ENCODE measurements around the gene RNF25.

The RNF25 gene

GRCh38 chr2:218645126-218645525 lies 26.7 kb downstream of the RNF25 start:
- Histone ChIP-seq H3K27me3 (ENCODE audit: insufficient read depth, low read length, poor library complexity) (no peaks in the 10 kb centered on the region), H2BK120ac (ENCODE audit: low read depth, low read length) (no peak overlapping the region), H3K56ac (ENCODE audit: low read length) (no peak overlapping the region), H3K4me3 (ENCODE audit: low read length) (no peak overlapping the region), H4K8ac (ENCODE audit: low read depth, low read length) (no peak overlapping the region), H3K27ac (ENCODE audit: low read depth, low read length) (no peak overlapping the region), H3K36me3 (ENCODE audit: control insufficient read depth, insufficient read depth, low read length) (peaks cover 32% of the 10 kb centered on the region), H3K79me1 (ENCODE audit: low read length) (no peaks in the 10 kb centered on the region), H3K18ac (ENCODE audit: low read length) (no peak overlapping the region), H3K23ac (ENCODE audit: low read length) (no peak overlapping the region), H2AK5ac (ENCODE audit: low read length) (no peak overlapping the region), H2BK15ac (replicated peaks; ENCODE audit: low read depth) (no peak overlapping the region), H4K5ac (ENCODE audit: low read length) (no peak overlapping the region), H3K4me2 (ENCODE audit: low read length) (no peak overlapping the region), H3K4me1 (ENCODE audit: control insufficient read depth, low read depth, low read length) (no peaks in the 10 kb centered on the region), H3K79me2 (ENCODE audit: control insufficient read depth, insufficient read depth, low read length) (no peaks in the 10 kb centered on the region), H3K4ac (ENCODE audit: low read depth, low read length) (no peak overlapping the region), H2BK5ac (ENCODE audit: low read length) (no peak overlapping the region), H3K9ac (ENCODE audit: low read length) (no peak overlapping the region)
- no CpG with 5 or more reads among the region's 1 CpG for WGBS (ENCODE audit: extremely low coverage, insufficient coverage, low lambda C conversion rate)
- DNase-seq, result no peak

- H3K27ac ChIP-seq (ENCODE audit: low read depth, low read length), result no peak overlapping the region
- H2BK5ac ChIP-seq (ENCODE audit: low read length), result no peak overlapping the region
- no peak overlapping the region for H2AK5ac ChIP-seq (ENCODE audit: low read length)
- no peak for DNase-seq
- H3K79me2 ChIP-seq (ENCODE audit: control insufficient read depth, insufficient read depth, low read length), result no peaks in the 10 kb centered on the region
- no peak overlapping the region for H3K4ac ChIP-seq (ENCODE audit: low read depth, low read length)
- no peak overlapping the region for H3K9ac ChIP-seq (ENCODE audit: low read length)
- H3K36me3 ChIP-seq (ENCODE audit: control insufficient read depth, insufficient read depth, low read length), result peaks cover 32% of the 10 kb centered on the region
- no peak overlapping the region for H3K18ac ChIP-seq (ENCODE audit: low read length)
- H2BK120ac ChIP-seq (ENCODE audit: low read depth, low read length), result no peak overlapping the region
- H4K5ac ChIP-seq (ENCODE audit: low read length), result no peak overlapping the region
- H3K56ac ChIP-seq (ENCODE audit: low read length), result no peak overlapping the region
- no CpG with 5 or more reads among the region's 11 CpGs for WGBS (ENCODE audit: extremely low coverage, insufficient coverage, low lambda C conversion rate)
- H3K23ac ChIP-seq (ENCODE audit: low read length), result no peak overlapping the region
- H3K27me3 ChIP-seq (ENCODE audit: insufficient read depth, low read length, poor library complexity), result no peaks in the 10 kb centered on the region
- no peak overlapping the region for H4K8ac ChIP-seq (ENCODE audit: low read depth, low read length)
- no peak overlapping the region for H2BK15ac ChIP-seq (replicated peaks; ENCODE audit: low read depth)
- no peaks in the 10 kb centered on the region for H3K79me1 ChIP-seq (ENCODE audit: low read length)
- H3K4me1 ChIP-seq (ENCODE audit: control insufficient read depth, low read depth, low read length), result no peaks in the 10 kb centered on the region
- H3K4me3 ChIP-seq (ENCODE audit: low read length), result no peak overlapping the region
- no peak overlapping the region for H3K4me2 ChIP-seq (ENCODE audit: low read length)
Observed at GRCh38 chr2:218644721-218645120, 27.1 kb downstream of the RNF25 start.

- H3K9ac ChIP-seq (ENCODE audit: low read length), result no peak overlapping the region
- H3K79me2 ChIP-seq (ENCODE audit: control insufficient read depth, insufficient read depth, low read length), result no peaks in the 10 kb centered on the region
- H3K23ac ChIP-seq (ENCODE audit: low read length), result no peak overlapping the region
- H2BK15ac ChIP-seq (replicated peaks; ENCODE audit: low read depth), result no peak overlapping the region
- H2BK5ac ChIP-seq (ENCODE audit: low read length), result no peak overlapping the region
- no CpG with 5 or more reads among the region's 10 CpGs for WGBS (ENCODE audit: extremely low coverage, insufficient coverage, low lambda C conversion rate)
- no peak overlapping the region for H2BK120ac ChIP-seq (ENCODE audit: low read depth, low read length)
- H3K27ac ChIP-seq (ENCODE audit: low read depth, low read length), result no peak overlapping the region
- no peak overlapping the region for H2AK5ac ChIP-seq (ENCODE audit: low read length)
- H3K56ac ChIP-seq (ENCODE audit: low read length), result no peak overlapping the region
- H3K4me3 ChIP-seq (ENCODE audit: low read length), result no peak overlapping the region
- peaks cover 35% of the 10 kb centered on the region for H3K36me3 ChIP-seq (ENCODE audit: control insufficient read depth, insufficient read depth, low read length)
- no peak for DNase-seq
- no peak overlapping the region for H3K4me2 ChIP-seq (ENCODE audit: low read length)
- H3K27me3 ChIP-seq (ENCODE audit: insufficient read depth, low read length, poor library complexity), result no peaks in the 10 kb centered on the region
- H3K18ac ChIP-seq (ENCODE audit: low read length), result no peak overlapping the region
- H4K8ac ChIP-seq (ENCODE audit: low read depth, low read length), result no peak overlapping the region
- no peaks in the 10 kb centered on the region for H3K79me1 ChIP-seq (ENCODE audit: low read length)
- H3K4ac ChIP-seq (ENCODE audit: low read depth, low read length), result no peak overlapping the region
- no peaks in the 10 kb centered on the region for H3K4me1 ChIP-seq (ENCODE audit: control insufficient read depth, low read depth, low read length)
- H4K5ac ChIP-seq (ENCODE audit: low read length), result no peak overlapping the region
Observed at GRCh38 chr2:218643751-218644310, 28.0 kb downstream of the RNF25 start.

- H4K5ac ChIP-seq (ENCODE audit: low read length), result no peak overlapping the region
- H3K56ac ChIP-seq (ENCODE audit: low read length), result no peak overlapping the region
- no peak overlapping the region for H3K9ac ChIP-seq (ENCODE audit: low read length)
- no peak overlapping the region for H2BK15ac ChIP-seq (replicated peaks; ENCODE audit: low read depth)
- H3K79me2 ChIP-seq (ENCODE audit: control insufficient read depth, insufficient read depth, low read length), result no peaks in the 10 kb centered on the region
- no peak for DNase-seq
- H3K4ac ChIP-seq (ENCODE audit: low read depth, low read length), result no peak overlapping the region
- H3K79me1 ChIP-seq (ENCODE audit: low read length), result no peaks in the 10 kb centered on the region
- no peak overlapping the region for H3K4me3 ChIP-seq (ENCODE audit: low read length)
- H3K27me3 ChIP-seq (ENCODE audit: insufficient read depth, low read length, poor library complexity), result no peaks in the 10 kb centered on the region
- H4K8ac ChIP-seq (ENCODE audit: low read depth, low read length), result no peak overlapping the region
- no peak overlapping the region for H3K4me2 ChIP-seq (ENCODE audit: low read length)
- H3K18ac ChIP-seq (ENCODE audit: low read length), result no peak overlapping the region
- H3K4me1 ChIP-seq (ENCODE audit: control insufficient read depth, low read depth, low read length), result no peaks in the 10 kb centered on the region
- no peak overlapping the region for H3K23ac ChIP-seq (ENCODE audit: low read length)
- no peak overlapping the region for H2BK5ac ChIP-seq (ENCODE audit: low read length)
- H3K27ac ChIP-seq (ENCODE audit: low read depth, low read length), result no peak overlapping the region
- WGBS (ENCODE audit: extremely low coverage, insufficient coverage, low lambda C conversion rate), result no CpG with 5 or more reads among the region's 17 CpGs
- H2BK120ac ChIP-seq (ENCODE audit: low read depth, low read length), result no peak overlapping the region
- H2AK5ac ChIP-seq (ENCODE audit: low read length), result no peak overlapping the region
- H3K36me3 ChIP-seq (ENCODE audit: control insufficient read depth, insufficient read depth, low read length), result peaks cover 35% of the 10 kb centered on the region
Observed at GRCh38 chr2:218642786-218643185, 29.0 kb downstream of the RNF25 start.

GRCh38 chr2:218642121-218642656 lies 29.6 kb downstream of the RNF25 start:
- DNase-seq, result no peak

GRCh38 chr2:218638372-218638771 lies 33.4 kb downstream of the RNF25 start:
- no peak overlapping the region for H3K23ac ChIP-seq (ENCODE audit: low read length)
- H3K36me3 ChIP-seq (ENCODE audit: control insufficient read depth, insufficient read depth, low read length), result peaks cover 34% of the 10 kb centered on the region
- no peak overlapping the region for H3K18ac ChIP-seq (ENCODE audit: low read length)
- no peaks in the 10 kb centered on the region for H3K79me1 ChIP-seq (ENCODE audit: low read length)
- no peak overlapping the region for H4K8ac ChIP-seq (ENCODE audit: low read depth, low read length)
- H3K4me2 ChIP-seq (ENCODE audit: low read length), result no peak overlapping the region
- H3K27ac ChIP-seq (ENCODE audit: low read depth, low read length), result no peak overlapping the region
- H4K5ac ChIP-seq (ENCODE audit: low read length), result no peak overlapping the region
- H3K4ac ChIP-seq (ENCODE audit: low read depth, low read length), result no peak overlapping the region
- no CpG with 5 or more reads among the region's 18 CpGs for WGBS (ENCODE audit: extremely low coverage, insufficient coverage, low lambda C conversion rate)
- no peak for DNase-seq
- H3K9ac ChIP-seq (ENCODE audit: low read length), result no peak overlapping the region
- no peaks in the 10 kb centered on the region for H3K79me2 ChIP-seq (ENCODE audit: control insufficient read depth, insufficient read depth, low read length)
- H2BK5ac ChIP-seq (ENCODE audit: low read length), result no peak overlapping the region
- H3K4me3 ChIP-seq (ENCODE audit: low read length), result no peak overlapping the region
- H3K4me1 ChIP-seq (ENCODE audit: control insufficient read depth, low read depth, low read length), result no peaks in the 10 kb centered on the region
- no peak overlapping the region for H2BK120ac ChIP-seq (ENCODE audit: low read depth, low read length)
- no peak overlapping the region for H2AK5ac ChIP-seq (ENCODE audit: low read length)
- H3K56ac ChIP-seq (ENCODE audit: low read length), result no peak overlapping the region
- no peak overlapping the region for H2BK15ac ChIP-seq (replicated peaks; ENCODE audit: low read depth)
- no peaks in the 10 kb centered on the region for H3K27me3 ChIP-seq (ENCODE audit: insufficient read depth, low read length, poor library complexity)

More at GRCh38 chr2:218642121-218642656, 29.6 kb downstream of the RNF25 start:
- H2BK15ac ChIP-seq (replicated peaks; ENCODE audit: low read depth), result no peak overlapping the region
- no peak overlapping the region for H4K5ac ChIP-seq (ENCODE audit: low read length)
- H3K4me1 ChIP-seq (ENCODE audit: control insufficient read depth, low read depth, low read length), result no peaks in the 10 kb centered on the region
- no peak overlapping the region for H4K8ac ChIP-seq (ENCODE audit: low read depth, low read length)
- H2BK120ac ChIP-seq (ENCODE audit: low read depth, low read length), result no peak overlapping the region
- no peak overlapping the region for H2AK5ac ChIP-seq (ENCODE audit: low read length)
- no peak overlapping the region for H3K9ac ChIP-seq (ENCODE audit: low read length)
- H3K36me3 ChIP-seq (ENCODE audit: control insufficient read depth, insufficient read depth, low read length), result peaks cover 35% of the 10 kb centered on the region
- H3K79me1 ChIP-seq (ENCODE audit: low read length), result no peaks in the 10 kb centered on the region
- no peaks in the 10 kb centered on the region for H3K79me2 ChIP-seq (ENCODE audit: control insufficient read depth, insufficient read depth, low read length)
- H3K27me3 ChIP-seq (ENCODE audit: insufficient read depth, low read length, poor library complexity), result no peaks in the 10 kb centered on the region
- H3K23ac ChIP-seq (ENCODE audit: low read length), result no peak overlapping the region
- H2BK5ac ChIP-seq (ENCODE audit: low read length), result no peak overlapping the region
- no CpG with 5 or more reads among the region's 18 CpGs for whole genome bisulfite sequencing (ENCODE audit: extremely low coverage, insufficient coverage, low lambda C conversion rate)
- H3K56ac ChIP-seq (ENCODE audit: low read length), result no peak overlapping the region
- H3K18ac ChIP-seq (ENCODE audit: low read length), result no peak overlapping the region
- H3K4me2 ChIP-seq (ENCODE audit: low read length), result no peak overlapping the region
- no peak overlapping the region for H3K4me3 ChIP-seq (ENCODE audit: low read length)
- H3K4ac ChIP-seq (ENCODE audit: low read depth, low read length), result no peak overlapping the region
- H3K27ac ChIP-seq (ENCODE audit: low read depth, low read length), result no peak overlapping the region

All from mesendoderm (in vitro differentiated cells).